ENCODE results near the gene TBL3. TPM values are rescaled to one million over a fixed set of nuclear protein-coding genes. Genes with fewer than 3 reads are reported as not detected.
"Not testable (repeated sequence)": the region's sequence is repeated elsewhere in the genome, so short reads cannot be mapped to it uniquely, and the experiment has no call there.

TBL3 gene
- total RNA-seq, 1 donor from 2014 or later = 26.8 TPM

GRCh38 chr16:2009164-2009711 is 37.4 kb downstream of the TBL3 start:
- DNase-seq = no peak
- H3K27me3 Mint-ChIP-seq (ENCODE audit: unreplicated experiment) = peaks cover 16% of the 10 kb centered on the region
- TF ChIP-seq CTCF (IDR thresholded peaks at IDR 0.05; ENCODE audit: partially characterized antibody, unreplicated experiment) = no peak
- peaks cover 4% of the 10 kb centered on the region for H3K36me3 Mint-ChIP-seq (ENCODE audit: unreplicated experiment)
- peak overlapping the region; percentile 92 for H3K4me3 Mint-ChIP-seq (ENCODE audit: unreplicated experiment)
- H3K9me3 Mint-ChIP-seq (ENCODE audit: unreplicated experiment) = peaks cover 10% of the 10 kb centered on the region
- H3K27ac Mint-ChIP-seq (ENCODE audit: unreplicated experiment) = peak overlapping the region; percentile 84
- peaks cover 20% of the 10 kb centered on the region for H3K4me1 Mint-ChIP-seq (ENCODE audit: low read depth, unreplicated experiment)

DNA sequence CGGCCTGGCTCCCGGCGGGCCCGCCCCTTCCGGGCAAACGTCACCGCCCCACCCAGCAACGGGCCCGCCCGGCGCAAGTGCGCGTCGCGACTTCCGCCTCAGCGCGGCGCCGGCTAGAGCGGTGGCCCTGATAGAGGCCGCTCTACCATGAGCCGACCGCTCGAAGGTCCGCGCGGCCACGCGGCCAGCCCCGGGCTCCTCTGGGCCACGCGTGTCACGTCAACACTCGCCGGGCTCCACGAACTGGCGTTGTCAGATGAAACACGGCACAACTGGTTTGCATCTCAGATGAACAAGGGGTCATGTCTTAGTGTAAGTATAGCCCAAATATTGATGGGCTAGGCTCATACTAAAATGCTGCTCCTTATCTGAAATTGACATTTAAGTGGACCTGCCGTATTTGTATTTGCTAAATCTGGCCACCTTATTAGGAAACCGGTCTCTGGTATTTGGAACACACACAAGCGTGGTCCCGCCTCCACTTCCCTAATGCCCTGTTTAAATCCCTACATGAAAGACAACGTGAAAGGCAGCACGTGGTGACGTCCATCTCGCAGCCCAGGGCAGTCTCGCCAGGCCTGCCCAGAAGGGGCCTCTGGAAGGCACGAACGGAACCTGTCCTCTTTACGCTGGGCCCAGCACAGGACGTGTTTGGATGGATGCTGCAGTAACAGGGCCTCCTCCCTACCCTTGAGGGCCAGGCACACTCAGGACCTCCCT is 38.1 kb downstream of the TBL3 start, which contains the start of gene ZNF598:
TSS of gene ZNF598 (minus strand) at position 31 of the 720 bp plus-strand sequence.
- no peak for TF ChIP-seq CTCF (IDR thresholded peaks at IDR 0.05; ENCODE audit: partially characterized antibody, unreplicated experiment)
- Mint-ChIP-seq H3K4me3 (ENCODE audit: unreplicated experiment) (peak within 1 kb of the TSS; percentile 93), H3K9me3 (ENCODE audit: unreplicated experiment) (peaks cover 8% of the 10 kb centered on the region), H3K27me3 (ENCODE audit: unreplicated experiment) (peaks cover 14% of the 10 kb centered on the region), H3K36me3 (ENCODE audit: unreplicated experiment) (peaks cover 4% of the 10 kb centered on the region), H3K4me1 (ENCODE audit: low read depth, unreplicated experiment) (peaks cover 20% of the 10 kb centered on the region), H3K27ac (ENCODE audit: unreplicated experiment) (peak within 1 kb of the TSS; percentile 90)
- peak; percentile 88 for DNase-seq

GRCh38 chr16:2011726-2012125 is 39.9 kb downstream of the TBL3 start:
- H3K27ac Mint-ChIP-seq (ENCODE audit: unreplicated experiment); H3K9me3 Mint-ChIP-seq (ENCODE audit: unreplicated experiment); H3K4me3 Mint-ChIP-seq (ENCODE audit: unreplicated experiment); DNase-seq; H3K36me3 Mint-ChIP-seq (ENCODE audit: unreplicated experiment): not testable (repeated sequence)
- Mint-ChIP-seq H3K4me1 (ENCODE audit: low read depth, unreplicated experiment) (peaks cover 15% of the 10 kb centered on the region), H3K27me3 (ENCODE audit: unreplicated experiment) (peaks cover 12% of the 10 kb centered on the region)

GRCh38 chr16:2013527-2013926 is 41.7 kb downstream of the TBL3 start:
- Mint-ChIP-seq H3K27me3 (ENCODE audit: unreplicated experiment) (peaks cover 7% of the 10 kb centered on the region), H3K4me1 (ENCODE audit: low read depth, unreplicated experiment) (peaks cover 6% of the 10 kb centered on the region), H3K4me3 (ENCODE audit: unreplicated experiment) (no peak overlapping the region), H3K9me3 (ENCODE audit: unreplicated experiment) (peaks cover 4% of the 10 kb centered on the region), H3K27ac (ENCODE audit: unreplicated experiment) (no peak overlapping the region), H3K36me3 (ENCODE audit: unreplicated experiment) (no peaks in the 10 kb centered on the region)
- no peak for TF ChIP-seq CTCF (IDR thresholded peaks at IDR 0.05; ENCODE audit: partially characterized antibody, unreplicated experiment)
- DNase-seq = no peak

- H3K27ac Mint-ChIP-seq (ENCODE audit: unreplicated experiment) = no peak overlapping the region
- H3K36me3 Mint-ChIP-seq (ENCODE audit: unreplicated experiment) = no peaks in the 10 kb centered on the region
- H3K4me1 Mint-ChIP-seq (ENCODE audit: low read depth, unreplicated experiment) = peaks cover 8% of the 10 kb centered on the region
- H3K27me3 Mint-ChIP-seq (ENCODE audit: unreplicated experiment) = peaks cover 8% of the 10 kb centered on the region
- TF ChIP-seq CTCF (IDR thresholded peaks at IDR 0.05; ENCODE audit: partially characterized antibody, unreplicated experiment) = no peak
- no peak for DNase-seq
- H3K9me3 Mint-ChIP-seq (ENCODE audit: unreplicated experiment) = peaks cover 4% of the 10 kb centered on the region
- peak overlapping the region; percentile 46 for H3K4me3 Mint-ChIP-seq (ENCODE audit: unreplicated experiment)
Measured at GRCh38 chr16:2015117-2015946, 43.5 kb downstream of the TBL3 start.
